Heart left ventricle (tissue), 13 donors: ENCODE measurements around the gene PCSK1N.

Experiments used
- POLR2A ChIP-seq, 2 donors: fragments of 450-650 bp; IDR thresholded peaks; one replicate each; pipeline ENCODE4 v1.6.1; 2017; ENCODE audit warnings: antibody characterized with exemption in 2 of 2, mild to moderate bottlenecking in 2 of 2, moderate library complexity in 2 of 2
- TF ChIP-seq, protein P1 (sequence below), 12 donors: fragments of 200-600 bp; sonication (generic) in 4 of 12; IDR thresholded peaks; one replicate each; pipeline versions ENCODE4 v1.5.0 to v1.8.0; 2018 to 2022; ENCODE audit warnings: antibody characterized with exemption in 12 of 12, mild to moderate bottlenecking in 5 of 12
- donor health status: ischemic (EF 13 %, LVEDD 7.1; RV severe dilation, severe dysfunction).
- donor health status: DM: no; HTN: yes; CAD: no.
- donor health status: DM: no; HTN: no; CAD: no.
- donor health status: ischemic (EF 25% LVEDD 6.9; RV normal size, moderate dysfunction).
- donor health status: ischemic (EF 25% LVEDD 5.7; RV mildly dilated, moderate dysfunction).
- donor health status: ischemic (EF 35%, LVEDD 5.7; RV mildly dilated, moderate dysfunction).
- donor health status: nonischemic (EF 11% LVEDD 7.7; RV severe dilation, severe dysfunction).
- donor health status: DM: yes; HTN: yes; CAD: no.
- donor health status: PGD.
- donor health status: ischemic (EF 29% LVEDD 5.4; RV normal size, mild dysfunction).
- donor health status: nonischemic (EF 23%, LVEDD 6.1; RV moderate dilation, normal function).

GRCh38 chrX:48831136-48831908 is 4.1 kb downstream of the PCSK1N start:
- TF ChIP-seq, protein P1, sequence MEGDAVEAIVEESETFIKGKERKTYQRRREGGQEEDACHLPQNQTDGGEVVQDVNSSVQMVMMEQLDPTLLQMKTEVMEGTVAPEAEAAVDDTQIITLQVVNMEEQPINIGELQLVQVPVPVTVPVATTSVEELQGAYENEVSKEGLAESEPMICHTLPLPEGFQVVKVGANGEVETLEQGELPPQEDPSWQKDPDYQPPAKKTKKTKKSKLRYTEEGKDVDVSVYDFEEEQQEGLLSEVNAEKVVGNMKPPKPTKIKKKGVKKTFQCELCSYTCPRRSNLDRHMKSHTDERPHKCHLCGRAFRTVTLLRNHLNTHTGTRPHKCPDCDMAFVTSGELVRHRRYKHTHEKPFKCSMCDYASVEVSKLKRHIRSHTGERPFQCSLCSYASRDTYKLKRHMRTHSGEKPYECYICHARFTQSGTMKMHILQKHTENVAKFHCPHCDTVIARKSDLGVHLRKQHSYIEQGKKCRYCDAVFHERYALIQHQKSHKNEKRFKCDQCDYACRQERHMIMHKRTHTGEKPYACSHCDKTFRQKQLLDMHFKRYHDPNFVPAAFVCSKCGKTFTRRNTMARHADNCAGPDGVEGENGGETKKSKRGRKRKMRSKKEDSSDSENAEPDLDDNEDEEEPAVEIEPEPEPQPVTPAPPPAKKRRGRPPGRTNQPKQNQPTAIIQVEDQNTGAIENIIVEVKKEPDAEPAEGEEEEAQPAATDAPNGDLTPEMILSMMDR (IDR thresholded peaks at IDR 0.05), result no peak
- TF ChIP-seq POLR2A (IDR thresholded peaks at IDR 0.05), result no peak
